Measurements from ENCODE around the gene SNN.

DNA sequence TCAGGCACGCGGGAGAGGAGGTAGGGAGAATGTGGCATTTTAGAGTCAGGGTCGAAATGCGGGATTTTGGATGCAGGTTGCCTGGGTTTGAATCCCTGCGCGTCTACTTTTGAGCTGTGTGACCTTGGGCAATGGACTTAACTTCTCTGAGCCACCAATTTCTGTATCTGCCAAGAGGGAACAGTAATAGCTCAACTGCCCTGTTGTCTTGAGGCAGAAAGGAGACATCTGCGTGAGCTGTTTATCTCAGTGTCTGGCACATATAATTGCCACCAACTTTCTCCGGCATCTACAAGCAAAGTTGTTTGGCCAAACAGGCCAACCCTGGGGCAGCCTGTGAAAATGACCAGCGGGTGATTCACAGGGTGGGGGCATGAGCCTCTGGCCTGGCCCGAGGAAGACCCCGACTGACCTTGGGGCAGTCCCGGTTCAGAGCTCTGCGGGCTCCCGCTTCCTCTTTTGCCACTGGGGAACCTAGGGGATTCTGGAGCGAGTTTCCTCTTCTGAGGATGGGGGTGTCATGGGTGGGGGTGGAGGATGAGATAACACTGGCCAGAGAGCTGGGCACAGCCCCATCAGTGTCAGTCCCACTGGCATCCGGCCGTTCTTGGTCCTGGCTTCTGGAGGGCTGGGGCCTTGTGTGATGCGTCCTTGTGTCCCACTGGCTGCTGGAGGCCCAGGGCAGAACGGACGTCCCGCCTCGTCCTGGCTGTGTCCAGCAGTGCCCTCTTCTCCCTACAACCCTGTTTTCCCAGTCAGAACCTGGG, 1.3 kb downstream of the SNN start:
- TF ChIP-seq, protein P1, sequence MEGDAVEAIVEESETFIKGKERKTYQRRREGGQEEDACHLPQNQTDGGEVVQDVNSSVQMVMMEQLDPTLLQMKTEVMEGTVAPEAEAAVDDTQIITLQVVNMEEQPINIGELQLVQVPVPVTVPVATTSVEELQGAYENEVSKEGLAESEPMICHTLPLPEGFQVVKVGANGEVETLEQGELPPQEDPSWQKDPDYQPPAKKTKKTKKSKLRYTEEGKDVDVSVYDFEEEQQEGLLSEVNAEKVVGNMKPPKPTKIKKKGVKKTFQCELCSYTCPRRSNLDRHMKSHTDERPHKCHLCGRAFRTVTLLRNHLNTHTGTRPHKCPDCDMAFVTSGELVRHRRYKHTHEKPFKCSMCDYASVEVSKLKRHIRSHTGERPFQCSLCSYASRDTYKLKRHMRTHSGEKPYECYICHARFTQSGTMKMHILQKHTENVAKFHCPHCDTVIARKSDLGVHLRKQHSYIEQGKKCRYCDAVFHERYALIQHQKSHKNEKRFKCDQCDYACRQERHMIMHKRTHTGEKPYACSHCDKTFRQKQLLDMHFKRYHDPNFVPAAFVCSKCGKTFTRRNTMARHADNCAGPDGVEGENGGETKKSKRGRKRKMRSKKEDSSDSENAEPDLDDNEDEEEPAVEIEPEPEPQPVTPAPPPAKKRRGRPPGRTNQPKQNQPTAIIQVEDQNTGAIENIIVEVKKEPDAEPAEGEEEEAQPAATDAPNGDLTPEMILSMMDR (IDR thresholded peaks at IDR 0.05): no peak
- TF ChIP-seq POLR2A (IDR thresholded peaks at IDR 0.05): no peak

Data from uterus (tissue), 2 donors.